Cardiac fibroblast (primary cell): ENCODE measurements around the gene RPA3.
"Not testable (repeated sequence)": the region's sequence is repeated elsewhere in the genome, so short reads cannot be mapped to it uniquely, and the experiment has no call there.

ENCODE experiments used
- DNase-seq, 2 donors: peaks; one replicate each; pipeline versions ENCODE4 v3.0.0 to v3.0.0-alpha.2; 2010; ENCODE audit warnings: low read depth in 2 of 2
- H3K4me3 ChIP-seq, 2 donors: replicated peaks in 1 of 2; 1 replicate in 1 of 2; 2 replicates in 1 of 2; pipeline ENCODE4 v1.5.1; 2011; ENCODE audit warnings: low read depth in 2 of 2, low read length in 2 of 2, mild to moderate bottlenecking in 2 of 2, moderate library complexity in 1 of 2
- CTCF ChIP-seq: IDR thresholded peaks from one replicate; pipeline ENCODE4 v1.5.1; 2011; ENCODE audit warnings: low read depth, mild to moderate bottlenecking, low read length, inconsistent platforms

The RPA3 gene

GRCh38 chr7:7687800-7688199 is 30.6 kb downstream of the RPA3 start:
- H3K4me3 ChIP-seq: no peak overlapping the region
- no peak for TF ChIP-seq CTCF
- no peak for DNase-seq

DNA sequence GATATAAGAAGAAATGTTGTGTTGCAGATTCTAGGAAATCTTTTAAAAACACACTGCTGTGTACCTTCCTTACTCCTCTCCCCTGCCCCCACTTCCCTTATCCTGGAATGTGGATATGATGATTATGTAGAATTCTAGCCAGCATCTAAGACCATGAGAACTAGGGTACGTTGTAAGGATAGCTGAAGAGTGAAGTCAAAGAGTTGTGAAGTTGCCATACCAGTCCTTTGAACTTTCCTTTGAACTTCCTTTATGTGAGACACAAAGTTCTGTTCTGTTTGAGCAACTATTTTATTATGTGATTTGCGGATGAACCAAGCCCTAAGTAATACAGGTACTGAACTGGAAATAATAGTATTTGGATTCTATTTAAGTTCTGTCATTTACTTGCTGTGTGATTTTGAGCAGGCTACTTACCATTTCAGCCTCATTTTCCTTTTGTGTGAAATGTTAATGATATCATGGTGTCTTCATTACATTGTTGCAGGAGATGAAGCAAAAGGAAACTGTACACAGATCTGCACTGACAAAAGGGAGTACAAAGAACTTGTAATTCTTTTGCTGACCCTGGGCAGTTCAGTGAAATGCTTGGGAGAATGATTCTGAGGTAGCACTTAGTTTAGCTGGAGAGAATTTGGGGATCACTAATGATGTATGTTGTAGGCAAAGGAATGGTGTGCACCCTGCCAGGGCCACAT is 31.4 kb downstream of the RPA3 start:
- no peak for TF ChIP-seq CTCF
- no peak for DNase-seq
- H3K4me3 ChIP-seq: no peak overlapping the region

GRCh38 chr7:7682861-7683260 is 35.5 kb downstream of the RPA3 start:
- no peak for DNase-seq
- TF ChIP-seq CTCF: no peak
- no peak overlapping the region for H3K4me3 ChIP-seq

DNA sequence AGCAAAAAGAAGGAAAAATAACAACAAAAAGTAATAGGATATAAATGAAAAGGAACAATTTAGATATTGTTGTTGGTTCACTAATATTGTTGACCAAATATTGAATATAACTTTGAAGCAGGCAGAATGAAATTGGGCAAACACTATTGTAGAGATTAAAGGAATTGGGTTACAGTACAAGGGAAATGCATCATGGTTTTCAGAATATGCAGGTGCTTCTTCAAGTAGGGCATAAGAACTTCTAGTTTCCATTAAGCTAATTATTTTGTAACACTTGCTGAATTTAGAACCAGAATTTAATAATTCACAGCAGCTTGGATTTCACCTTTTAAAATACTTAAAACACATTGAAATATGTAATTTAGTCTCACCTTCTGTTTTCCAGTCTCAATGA is 36.5 kb downstream of the RPA3 start:
- no peak for DNase-seq
- no peak for TF ChIP-seq CTCF
- H3K4me3 ChIP-seq: no peak overlapping the region

- no peak overlapping the region for H3K4me3 ChIP-seq
- DNase-seq: peak; percentile 77 to 82
- TF ChIP-seq CTCF: peak; percentile 58
These were observed 37.0 kb downstream of the RPA3 start for GRCh38 chr7:7681191-7681935.

GRCh38 chr7:7679640-7680039 is 38.8 kb downstream of the RPA3 start:
- H3K4me3 ChIP-seq, DNase-seq: not testable (repeated sequence)

- H3K4me3 ChIP-seq: no peak overlapping the region
- DNase-seq: no peak
- TF ChIP-seq CTCF: no peak
These were observed 42.7 kb downstream of the RPA3 start for GRCh38 chr7:7675686-7676085.
